HG02943 (cell line): ENCODE results near the gene ARHGEF16.

Experiments used
- ATAC-seq: cut with Tn5 transposase; IDR thresholded peaks from one replicate; pipeline ENCODE4 v1.9.1; 2021; ENCODE audit warnings: mild to moderate bottlenecking, low read depth, moderate library complexity; ENCODE audit not compliant: unreplicated experiment

ARHGEF16 gene

DNA sequence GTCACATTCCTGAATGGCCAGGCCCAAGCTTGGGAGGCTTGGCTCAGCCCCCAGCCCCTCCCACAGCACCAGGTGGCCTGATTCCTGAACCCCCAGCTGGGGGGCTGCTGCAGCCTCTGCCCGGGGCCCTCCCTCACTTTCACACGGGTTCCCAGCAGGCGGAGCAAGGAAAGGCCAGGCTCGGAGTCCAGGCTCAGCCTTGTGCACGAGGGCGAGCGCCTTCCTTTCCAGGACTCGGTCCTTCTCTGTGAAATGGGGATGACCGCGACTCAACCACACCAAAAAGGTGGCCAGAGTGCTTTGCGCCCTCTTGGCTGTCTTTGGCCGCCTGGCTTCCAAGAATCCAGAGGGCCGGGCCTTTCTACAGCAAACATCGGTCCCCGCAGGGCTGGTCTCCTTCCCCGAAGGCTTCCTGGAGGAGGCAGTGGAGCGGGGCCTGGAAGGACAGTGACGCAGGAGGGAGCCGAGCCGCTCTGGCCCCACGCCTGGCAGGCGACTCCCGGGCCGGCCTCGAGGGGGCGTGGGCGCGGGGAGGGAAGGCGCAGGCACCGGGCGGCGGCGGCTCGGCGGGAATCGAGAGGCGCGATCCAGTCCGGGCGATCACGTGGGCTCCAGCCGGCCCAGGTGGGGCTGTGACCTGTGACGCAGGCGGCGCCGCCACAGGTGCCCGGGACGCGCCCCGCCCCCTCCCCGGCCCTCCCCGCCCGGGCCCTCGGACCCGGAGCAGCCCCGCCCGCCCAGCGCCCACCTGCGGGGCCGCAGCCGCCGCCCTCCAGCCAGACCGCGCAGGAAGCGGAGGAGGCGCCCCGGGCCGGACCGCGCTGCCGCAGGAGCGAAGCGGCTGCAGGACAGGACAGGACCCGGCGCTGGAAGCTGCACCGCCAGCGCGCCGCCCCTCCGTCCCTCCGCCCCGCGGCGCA, at the start of gene ARHGEF16:
Gene ARHGEF16, plus strand, starts transcription at position 775 of the 920 bp plus-strand sequence. CDS start 8,420 bp downstream, outside the sequence.
- no peak for ATAC-seq

DNA sequence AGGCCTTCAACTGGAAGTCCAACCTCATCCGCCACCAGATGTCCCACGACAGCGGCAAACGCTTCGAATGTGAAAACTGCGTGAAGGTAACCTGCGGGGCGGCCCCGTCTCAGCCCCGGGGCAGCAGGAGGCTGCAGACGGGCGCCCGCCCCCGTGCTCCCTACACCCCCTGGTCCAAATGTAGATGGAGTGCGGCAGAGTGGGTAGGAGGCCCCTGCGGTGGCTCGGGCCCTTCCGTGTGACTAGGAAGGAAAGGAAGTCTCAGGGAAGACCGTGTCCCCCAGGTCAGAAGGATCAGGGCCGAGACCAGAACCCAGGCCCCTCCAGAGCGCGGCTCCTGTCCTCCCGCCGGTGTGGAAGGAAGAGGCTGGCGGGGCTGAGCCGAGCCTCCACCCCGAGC, 49.7 kb upstream of the ARHGEF16 start:
- ATAC-seq: no peak

DNA sequence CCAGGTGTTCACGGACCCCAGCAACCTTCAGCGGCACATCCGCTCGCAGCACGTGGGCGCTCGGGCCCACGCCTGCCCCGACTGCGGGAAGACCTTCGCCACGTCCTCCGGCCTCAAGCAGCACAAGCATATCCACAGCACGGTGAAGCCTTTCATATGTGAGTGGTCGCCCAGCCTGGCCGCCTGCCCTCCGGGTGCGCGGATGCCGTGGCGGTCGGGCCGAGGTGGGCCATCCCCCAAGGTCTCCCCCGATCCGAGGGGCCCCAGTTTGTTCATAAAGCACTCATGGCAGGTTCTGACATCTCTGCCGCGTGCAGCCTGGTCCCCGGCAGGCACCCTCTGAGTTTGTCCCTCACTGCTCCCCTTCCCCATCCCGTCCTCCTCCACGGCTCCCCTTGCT, 49.0 kb upstream of the ARHGEF16 start:
- ATAC-seq: no peak

DNA sequence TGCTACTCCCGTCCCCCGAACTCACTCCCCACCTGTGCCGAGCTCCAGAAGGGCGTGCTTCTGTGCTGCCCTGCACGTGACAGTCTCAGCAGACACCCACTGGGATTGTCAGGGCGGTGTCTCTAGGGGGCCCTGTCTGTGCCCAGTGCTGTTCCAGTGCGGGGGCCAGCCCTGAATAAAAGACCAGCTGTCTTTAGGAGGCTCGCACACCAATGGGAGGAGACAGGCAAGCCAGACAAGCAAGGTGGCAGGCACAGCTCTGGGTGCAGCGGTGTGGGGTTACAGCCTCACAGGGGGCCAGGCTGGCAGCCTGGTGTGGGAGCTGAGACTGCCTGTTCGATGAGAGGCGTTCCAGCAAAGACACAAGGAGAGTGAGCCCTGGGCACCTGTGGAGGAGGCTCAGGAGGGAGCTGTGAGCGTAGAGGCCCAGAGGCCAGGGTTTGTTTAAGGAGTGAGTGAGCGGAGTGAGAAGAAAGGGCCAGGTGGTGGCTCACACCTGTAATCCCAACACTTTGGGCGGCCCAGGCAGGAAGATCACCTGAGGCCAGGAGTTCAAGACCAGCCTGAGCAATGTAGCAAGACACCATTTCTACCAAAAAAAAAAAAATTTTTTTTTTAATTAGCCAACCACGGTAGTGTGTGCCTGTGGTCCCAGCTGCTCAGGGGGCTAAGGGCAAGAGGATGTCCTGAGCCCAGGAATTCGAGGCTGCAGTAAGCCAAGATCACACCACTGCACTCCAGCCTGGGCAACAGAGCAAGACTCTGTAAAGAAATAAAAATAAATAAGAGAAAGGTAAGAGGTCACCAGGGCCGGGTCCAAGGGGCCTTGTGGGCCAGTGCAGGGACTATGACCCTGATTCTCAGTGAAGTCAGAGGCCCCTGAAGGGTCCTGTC, 48.2 kb upstream of the ARHGEF16 start:
- ATAC-seq: no peak

DNA sequence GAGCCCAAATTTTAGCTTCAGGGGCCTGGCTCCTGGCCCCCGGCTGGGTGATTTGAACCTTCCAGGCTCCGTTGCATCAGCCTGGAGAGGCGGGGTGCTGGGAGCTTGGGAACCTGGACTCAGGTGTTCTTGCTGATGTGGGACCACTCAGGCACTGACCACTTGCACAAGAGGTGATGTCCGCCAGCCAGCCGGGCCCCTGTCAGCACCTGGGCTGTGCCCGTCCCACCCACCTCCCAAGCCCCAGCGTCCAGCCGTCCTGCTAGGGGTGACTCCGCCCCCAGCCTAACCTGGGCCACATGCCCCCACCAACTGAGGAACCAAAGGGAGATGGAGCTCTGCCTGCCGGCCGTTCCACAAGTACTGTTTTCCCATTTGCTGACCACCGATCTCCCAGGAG, 47.4 kb upstream of the ARHGEF16 start:
- ATAC-seq: no peak

DNA sequence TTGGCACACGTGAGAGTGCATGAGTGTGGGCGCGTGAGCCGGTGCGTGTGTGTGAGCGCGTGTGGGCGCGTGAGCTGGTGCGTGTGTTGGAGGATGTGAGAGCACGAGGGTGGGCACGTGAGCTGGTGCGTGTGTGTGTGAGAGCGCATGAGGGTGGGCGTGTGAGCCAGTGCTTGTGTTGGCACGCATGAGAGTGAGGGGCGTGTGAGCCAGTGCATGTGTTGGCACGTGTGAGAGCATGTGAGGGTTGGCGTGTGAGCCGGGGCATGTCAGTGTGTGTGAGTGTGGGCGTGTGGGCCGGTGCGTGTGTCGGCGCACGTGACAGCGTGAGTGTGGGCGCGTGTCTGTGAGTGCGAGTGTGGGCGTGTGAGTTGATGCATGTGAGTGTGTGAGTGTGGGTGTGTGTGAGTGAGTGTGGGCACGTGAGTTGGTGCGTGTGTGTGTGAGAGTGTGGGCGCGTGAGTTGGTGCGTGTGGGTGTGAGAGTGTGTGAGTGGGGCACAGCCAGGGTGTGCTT, 45.7 kb upstream of the ARHGEF16 start:
- ATAC-seq: no peak

DNA sequence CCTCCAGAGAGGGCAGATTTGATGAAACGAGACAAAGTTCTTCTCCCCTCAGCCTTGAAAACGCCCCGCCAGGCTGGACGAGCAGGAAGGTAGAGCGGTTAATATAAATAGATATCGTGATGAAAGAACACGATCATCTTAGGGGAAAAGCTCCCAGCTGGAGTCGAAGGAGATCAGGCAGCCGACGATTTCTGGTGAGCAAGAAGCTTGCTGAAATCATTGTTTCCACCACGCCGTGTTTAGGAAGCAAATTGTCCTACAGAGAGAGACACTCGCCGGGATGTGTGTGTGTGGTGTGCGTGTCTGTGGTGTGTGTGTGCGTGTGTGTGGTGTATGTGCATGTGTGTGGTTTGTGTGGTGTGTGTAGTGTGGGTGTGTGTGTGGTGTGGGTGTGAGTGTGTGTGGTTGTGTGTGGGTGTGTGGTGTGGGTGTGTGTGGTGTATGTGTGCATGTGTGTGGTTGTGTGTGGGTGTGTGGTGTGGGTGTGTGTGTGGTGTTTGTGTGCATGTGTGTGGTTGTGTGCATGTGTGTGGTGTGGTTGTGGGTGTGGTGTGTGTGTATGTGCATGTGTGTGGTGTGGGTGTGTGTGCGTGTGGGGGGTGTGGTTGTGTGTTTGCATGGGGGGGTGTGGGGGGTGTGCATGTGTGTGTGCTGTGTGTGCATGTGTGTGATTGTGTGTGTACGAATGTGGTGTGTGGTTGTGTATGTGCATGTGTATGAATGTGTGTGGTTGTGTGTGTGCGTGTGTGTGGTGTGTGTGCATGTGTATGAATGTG, 44.9 kb upstream of the ARHGEF16 start:
- ATAC-seq: no peak

DNA sequence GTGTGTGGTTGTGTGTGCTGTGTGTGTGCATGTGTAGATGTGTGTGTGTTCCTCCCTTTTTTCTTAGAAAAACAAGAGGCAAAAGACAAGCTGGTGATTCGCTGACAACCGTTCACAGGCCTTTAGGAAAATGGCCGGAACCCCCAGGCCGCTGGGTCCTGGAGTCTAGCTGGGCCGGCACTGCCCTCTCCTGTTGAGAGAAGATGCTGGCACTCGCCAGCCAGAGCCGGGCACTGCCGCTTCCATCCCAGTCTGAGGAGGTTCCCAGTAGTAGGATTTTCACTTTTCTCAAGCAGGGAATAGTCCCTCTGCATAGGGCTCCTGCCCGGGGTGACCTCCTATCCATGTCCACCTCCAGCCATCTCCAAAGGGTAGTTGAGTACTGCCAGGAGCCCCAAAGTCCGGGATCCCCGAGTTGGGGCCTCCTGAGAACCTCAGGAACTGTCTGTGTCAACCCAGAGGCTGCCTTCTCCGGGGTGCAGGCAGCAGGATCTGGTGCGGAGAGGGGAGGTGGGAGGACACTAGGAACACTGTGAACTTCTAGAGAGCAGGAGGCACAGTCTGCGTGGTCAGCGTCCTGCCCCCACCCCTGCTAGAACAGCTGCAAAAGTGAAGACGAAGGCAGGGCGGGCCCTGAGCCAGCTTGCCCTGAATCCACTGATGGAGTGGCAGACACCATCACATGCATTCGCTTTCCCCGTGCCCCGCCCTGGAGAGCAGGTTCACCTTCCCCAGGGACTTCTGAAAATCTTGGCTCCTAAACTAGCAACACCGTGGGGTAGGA, 44.1 kb upstream of the ARHGEF16 start:
- ATAC-seq: no peak

DNA sequence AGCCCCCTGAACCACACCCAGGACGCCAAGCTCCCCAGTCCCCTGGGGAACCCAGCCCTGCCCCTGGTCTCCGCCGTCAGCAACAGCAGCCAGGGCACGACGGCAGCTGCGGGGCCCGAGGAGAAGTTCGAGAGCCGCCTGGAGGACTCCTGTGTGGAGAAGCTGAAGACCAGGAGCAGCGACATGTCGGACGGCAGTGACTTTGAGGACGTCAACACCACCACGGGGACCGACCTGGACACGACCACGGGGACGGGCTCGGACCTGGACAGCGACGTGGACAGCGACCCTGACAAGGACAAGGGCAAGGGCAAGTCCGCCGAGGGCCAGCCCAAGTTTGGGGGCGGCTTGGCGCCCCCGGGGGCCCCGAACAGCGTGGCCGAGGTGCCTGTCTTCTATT, 42.7 kb upstream of the ARHGEF16 start:
- no peak for ATAC-seq

DNA sequence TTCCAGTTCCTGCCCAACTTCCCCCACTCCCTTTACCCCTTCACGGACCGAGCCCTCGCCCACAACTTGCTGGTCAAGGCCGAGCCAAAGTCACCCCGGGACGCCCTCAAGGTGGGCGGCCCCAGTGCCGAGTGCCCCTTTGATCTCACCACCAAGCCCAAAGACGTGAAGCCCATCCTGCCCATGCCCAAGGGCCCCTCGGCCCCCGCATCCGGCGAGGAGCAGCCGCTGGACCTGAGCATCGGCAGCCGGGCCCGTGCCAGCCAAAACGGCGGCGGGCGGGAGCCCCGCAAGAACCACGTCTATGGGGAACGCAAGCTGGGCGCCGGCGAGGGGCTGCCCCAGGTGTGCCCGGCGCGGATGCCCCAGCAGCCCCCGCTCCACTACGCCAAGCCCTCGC, 42.1 kb upstream of the ARHGEF16 start:
- ATAC-seq: no peak

DNA sequence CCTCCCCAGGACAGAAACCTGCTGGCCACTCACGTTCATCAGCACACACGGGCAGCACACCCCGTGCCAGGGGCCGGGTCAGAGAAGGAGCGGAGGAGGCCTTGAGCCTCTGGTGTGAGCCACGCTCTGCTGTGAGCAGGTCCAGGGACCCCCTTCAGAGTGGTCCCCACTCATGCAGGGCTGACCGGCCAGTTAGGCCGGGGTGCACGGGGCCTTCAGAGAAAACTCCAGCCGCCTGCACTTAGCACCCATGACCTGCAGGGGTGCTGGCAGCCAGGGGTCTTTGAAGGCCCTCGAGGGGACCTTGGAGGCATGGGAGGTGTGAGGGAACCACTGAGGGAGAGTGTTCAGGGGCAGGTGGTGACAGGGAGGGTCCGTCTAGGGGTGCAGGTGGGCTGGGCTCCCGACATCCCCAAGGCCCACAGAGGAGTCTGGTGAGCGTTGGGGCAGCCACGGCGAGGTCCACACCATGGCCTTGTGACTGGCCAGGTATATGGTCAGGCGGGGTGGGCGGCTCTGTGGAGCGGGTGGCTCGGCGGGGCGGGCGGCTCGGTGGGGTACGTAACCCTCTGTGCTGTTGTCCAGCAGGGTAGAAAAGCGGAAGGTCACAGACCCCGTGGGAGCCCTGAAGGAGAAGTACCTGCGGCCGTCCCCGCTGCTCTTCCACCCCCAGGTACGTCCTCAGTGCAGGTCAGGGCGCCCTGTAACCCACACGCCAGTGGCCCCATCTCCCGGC, 40.3 kb upstream of the ARHGEF16 start:
- no peak for ATAC-seq

DNA sequence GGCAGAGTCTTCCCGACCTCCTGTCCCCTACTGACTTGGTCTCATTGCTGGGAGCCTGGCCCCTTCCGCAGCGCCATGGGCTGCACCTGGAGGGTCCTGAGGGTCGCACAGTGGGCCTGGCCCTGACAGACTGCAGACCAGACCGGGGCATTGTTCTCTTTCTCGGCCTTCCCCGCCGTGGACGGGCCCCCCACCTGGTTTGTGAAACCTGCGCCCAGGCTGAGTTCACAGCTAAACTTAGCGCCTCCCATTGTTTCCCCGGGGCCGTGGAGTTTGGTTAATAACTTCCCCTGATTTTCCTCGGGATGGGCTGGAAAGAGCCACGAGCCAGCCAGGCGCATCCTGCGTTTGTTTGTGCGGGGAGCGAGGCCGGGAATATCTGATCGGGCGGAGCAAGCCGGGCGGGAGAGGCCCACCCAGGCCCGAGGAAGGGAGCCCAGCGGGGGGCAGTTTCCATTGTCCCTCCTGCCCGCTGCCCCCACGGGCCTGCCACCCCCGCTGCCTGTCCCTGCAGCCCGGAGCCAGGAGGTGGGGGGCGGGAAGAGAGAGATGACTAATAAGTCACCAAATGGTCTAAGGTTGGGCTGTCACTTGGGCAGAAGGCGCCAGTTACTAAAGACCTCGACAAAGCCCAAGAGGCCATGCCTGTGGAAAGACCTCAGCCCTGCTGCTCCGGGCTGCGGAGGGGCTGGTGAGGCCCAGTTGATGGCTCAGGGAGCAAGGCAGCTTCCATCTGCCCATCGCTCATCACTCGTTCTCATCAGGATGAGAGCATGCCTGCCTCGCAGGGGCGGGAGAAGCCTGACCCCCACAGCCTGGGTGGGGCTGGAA, 39.0 kb upstream of the ARHGEF16 start:
- no peak for ATAC-seq

DNA sequence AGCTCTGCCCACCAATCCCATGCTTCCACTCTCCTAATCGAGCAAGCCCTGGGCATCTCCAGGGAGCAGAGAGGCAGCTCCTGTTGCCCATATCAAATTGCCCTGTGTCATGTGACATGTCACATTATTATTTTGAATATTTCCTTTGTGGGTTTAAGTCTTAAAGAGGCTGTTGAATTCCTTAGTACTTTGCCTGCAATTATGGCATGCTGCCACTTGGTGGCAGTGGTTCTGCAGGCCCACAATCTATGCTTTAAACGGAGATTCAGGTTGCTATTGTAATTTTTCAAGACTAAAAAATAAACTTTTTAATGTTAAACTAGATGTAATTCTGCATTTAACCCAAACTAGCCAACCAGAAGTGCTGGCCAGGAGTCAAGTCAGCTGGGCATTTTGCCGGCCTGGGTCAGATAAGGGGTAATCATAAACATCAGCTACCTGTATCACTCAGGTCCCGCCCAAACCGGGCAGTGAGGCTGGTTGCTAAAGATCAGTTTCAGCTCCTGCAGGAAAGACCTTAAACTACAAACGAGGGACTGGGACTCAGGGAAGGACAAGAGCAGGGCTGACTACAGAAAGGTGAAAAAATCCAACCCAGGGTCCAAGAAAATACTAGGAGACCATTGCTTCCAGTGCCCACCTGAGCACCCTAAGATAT, 37.3 kb upstream of the ARHGEF16 start:
- no peak for ATAC-seq

DNA sequence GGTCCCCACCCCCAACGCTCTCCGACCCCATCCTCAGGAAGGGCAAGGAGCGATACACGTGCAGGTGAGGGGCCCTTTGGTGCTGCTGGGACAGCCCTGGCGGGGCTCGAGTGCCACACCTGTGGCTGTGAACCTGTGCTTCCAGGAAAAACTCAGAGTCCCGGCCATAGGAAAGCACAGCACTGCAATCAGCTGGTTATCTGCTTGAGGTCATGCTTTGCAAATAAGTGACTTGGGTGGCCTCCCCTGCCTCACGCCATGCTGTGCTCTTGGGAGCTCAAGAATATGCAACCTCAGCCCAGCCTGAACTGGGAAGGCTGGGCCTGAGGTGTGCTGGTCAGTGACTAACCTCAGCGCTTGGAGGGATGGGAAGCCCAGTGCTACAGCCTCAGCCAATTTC, 36.5 kb upstream of the ARHGEF16 start:
- no peak for ATAC-seq

DNA sequence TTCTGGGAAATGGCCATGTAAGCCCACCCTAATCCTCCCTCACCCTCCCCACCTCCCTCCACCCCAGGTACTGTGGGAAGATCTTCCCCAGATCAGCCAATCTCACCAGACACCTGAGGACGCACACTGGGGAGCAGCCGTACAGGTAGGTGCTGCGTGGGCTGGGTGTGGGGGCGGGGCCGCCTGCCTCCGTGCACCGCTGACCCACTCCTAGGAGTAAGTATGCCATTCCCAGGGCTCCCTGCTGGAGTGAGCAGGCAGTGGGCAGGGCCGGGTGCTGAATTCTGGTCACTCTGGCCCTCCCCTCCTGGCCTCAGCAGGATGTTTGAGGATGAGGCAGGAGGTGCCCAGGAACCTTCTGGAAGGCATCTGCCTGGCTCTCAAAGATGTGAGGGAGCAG, 35.9 kb upstream of the ARHGEF16 start:
- ATAC-seq: no peak

DNA sequence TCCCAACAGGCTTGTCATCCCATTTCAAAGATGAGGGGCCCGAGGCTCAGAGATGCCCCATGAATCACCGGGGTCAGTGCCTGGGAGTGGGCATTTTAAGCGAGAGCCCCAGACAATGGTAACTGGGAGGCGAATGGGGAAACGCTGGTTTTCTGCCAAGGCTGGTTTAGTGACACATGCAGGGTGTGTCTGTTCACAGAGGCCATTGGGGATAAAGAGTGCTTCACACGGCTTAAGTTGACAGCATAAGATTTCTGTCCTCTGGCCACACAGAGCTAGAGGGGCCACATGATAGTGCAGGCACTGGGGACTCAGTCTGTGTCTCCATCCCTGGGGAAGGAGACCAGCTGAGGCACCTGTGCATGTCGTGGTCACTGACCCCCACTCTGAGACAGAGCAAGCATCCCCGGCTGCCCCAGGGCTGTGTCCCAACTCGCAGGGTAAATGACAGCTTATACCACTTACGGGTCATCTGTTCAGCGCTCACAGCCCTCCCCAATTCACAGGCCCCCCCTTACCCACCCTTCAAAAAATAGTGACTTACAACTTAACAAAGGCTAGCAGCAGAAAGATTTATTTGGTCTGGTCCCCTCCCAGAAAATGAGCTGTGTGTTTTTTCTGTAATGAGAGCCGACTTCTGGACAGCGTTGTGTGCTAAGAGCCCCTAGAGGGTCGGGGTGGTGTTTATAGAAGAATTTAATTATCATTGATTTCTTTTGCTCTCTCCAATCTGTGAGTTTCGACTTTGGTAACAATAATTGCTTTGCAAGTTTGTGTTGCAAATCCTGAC, 34.9 kb upstream of the ARHGEF16 start:
- ATAC-seq: no peak
